ENCODE data around the gene TAF5L.
"Not testable (repeated sequence)": the region's sequence is repeated elsewhere in the genome, so short reads cannot be mapped to it uniquely, and the experiment has no call there.

TAF5L gene

DNA sequence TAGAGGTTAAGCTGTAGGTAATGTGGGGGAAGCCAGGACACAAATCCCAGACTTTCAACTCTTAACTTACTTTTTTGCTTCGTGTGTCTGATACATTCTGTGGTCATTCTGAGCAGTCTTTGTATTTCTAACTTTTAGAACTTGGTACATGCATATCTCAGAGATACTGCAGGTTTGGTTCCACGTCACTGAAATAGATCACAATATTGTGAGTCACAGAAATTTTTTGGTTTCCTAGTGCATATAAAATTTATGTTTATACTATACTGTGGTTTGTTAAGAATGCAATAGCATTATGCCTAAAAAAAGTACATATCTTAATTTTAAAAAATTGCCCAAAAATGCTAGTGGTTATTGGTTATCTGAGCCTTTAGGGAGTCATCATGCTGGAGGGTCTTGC is 3.3 kb upstream of the TAF5L start:
- TF ChIP-seq, protein P1, sequence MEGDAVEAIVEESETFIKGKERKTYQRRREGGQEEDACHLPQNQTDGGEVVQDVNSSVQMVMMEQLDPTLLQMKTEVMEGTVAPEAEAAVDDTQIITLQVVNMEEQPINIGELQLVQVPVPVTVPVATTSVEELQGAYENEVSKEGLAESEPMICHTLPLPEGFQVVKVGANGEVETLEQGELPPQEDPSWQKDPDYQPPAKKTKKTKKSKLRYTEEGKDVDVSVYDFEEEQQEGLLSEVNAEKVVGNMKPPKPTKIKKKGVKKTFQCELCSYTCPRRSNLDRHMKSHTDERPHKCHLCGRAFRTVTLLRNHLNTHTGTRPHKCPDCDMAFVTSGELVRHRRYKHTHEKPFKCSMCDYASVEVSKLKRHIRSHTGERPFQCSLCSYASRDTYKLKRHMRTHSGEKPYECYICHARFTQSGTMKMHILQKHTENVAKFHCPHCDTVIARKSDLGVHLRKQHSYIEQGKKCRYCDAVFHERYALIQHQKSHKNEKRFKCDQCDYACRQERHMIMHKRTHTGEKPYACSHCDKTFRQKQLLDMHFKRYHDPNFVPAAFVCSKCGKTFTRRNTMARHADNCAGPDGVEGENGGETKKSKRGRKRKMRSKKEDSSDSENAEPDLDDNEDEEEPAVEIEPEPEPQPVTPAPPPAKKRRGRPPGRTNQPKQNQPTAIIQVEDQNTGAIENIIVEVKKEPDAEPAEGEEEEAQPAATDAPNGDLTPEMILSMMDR (IDR thresholded peaks at IDR 0.05; ENCODE audit: extremely low read depth, missing control alignments): no peak
- DNase-seq (ENCODE audit: low spot score): no peak

DNA sequence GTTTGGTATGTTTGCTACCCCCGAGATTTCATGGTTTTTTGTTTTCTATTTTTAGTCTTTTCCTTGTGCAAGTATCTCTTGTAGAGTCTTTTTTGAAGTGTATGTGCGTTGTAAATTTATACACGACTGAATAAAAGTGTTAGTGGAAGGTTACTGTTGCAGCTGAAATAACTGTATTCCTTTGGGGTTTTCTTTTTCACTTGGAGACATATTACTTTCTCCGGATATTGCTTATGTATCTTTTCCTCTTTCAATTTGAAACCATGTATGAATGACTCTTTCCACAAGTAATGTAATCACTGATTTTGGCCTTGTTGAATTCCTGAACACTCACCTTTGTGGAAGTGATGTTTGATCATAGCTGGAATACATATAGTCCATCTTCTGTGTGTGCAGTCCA is 1.1 kb upstream of the TAF5L start:
- no peak for DNase-seq (ENCODE audit: low spot score)
- TF ChIP-seq, protein P1 (IDR thresholded peaks at IDR 0.05; ENCODE audit: extremely low read depth, missing control alignments): no peak

DNA sequence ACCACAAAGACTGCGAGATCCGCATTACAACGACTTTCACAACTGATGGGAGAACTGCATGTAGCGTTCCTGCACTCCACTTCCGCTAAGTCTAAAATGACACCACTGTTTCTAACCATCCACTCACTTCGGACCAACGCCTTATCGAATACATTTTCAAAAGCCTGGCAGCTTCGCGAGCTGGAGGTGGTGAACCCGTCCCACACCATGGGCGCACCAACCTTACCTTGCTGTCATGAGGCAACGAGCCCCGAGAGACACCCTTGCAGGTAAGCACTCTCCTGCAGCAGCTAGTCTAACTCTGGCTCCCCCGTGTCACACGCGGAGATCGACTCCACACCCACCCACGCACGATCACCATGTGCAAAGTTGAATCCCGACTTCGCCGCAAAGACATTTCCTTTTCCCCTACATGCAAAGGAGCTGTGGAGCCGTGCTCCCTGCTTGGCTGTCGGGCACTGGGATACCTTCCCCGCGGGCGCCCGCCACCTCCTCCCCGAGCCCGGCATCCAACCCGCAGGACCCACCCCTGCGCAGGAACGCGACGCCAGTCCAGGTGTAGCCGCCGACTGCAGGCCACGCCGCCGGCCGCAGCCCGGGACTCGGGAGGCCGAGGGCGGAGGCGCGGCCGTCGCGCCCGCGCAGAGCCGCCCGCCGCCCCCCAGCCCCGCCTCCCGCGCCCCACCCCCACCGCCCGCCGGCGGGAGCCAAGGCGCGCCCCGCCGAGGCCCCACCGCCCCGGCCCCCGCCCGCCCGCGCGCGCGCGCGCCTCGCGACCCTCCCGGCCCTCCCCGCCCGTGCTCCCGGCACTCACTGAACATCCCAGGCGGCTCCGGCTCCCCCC is 629 bp downstream of the TAF5L start:
- peak; percentile 92 for DNase-seq (ENCODE audit: low spot score)
- TF ChIP-seq, protein P1 (IDR thresholded peaks at IDR 0.05; ENCODE audit: extremely low read depth, missing control alignments): no peak

DNA sequence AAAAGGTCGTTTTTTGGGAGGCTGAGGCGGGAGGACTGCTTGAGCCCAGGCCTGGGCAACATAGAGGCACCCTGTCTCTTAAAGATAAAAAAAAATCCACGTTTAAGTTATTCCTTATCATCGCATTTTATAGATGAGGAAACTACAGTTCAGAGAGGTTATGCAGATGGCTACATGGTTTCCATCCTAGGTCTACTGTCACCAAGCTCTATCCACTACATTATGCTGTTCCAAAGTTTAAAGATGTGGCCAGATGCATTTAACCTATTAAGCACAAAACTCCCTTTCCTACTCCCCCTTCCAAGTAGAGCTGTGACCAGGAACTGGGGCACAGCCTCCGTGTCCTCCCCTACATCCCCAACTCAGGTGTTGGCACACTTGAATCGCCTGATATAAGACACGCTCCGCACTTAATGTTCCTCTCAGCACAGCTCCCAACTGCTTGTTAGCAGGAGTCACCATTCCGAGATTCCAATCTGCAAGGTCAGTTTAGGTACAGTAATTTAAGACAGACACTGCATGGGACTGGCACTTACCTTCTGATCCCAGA is 1.3 kb downstream of the TAF5L start:
- no peak for DNase-seq (ENCODE audit: low spot score)
- TF ChIP-seq, protein P1 (IDR thresholded peaks at IDR 0.05; ENCODE audit: extremely low read depth, missing control alignments): no peak

DNA sequence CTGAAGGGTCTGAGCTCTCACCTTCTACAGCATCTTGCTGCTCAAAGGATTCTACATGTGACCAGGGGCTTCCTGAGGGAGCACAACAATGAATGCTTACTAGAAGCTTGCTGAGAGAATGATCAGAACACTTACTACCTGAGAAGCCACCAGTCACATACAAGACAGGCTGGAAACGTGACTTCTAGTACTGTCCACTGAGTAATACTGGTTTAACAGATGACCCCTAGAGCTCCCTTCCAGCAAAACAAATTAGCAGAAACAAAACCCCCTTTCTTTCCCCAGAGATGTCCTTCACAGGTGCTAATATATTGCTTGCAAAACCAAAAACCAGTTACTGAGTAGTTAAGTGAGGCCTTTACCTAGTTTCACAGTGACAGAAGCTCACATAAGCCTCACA is 2.1 kb downstream of the TAF5L start:
- peak; percentile 24 for DNase-seq (ENCODE audit: low spot score)
- TF ChIP-seq, protein P1 (IDR thresholded peaks at IDR 0.05; ENCODE audit: extremely low read depth, missing control alignments): no peak

DNA sequence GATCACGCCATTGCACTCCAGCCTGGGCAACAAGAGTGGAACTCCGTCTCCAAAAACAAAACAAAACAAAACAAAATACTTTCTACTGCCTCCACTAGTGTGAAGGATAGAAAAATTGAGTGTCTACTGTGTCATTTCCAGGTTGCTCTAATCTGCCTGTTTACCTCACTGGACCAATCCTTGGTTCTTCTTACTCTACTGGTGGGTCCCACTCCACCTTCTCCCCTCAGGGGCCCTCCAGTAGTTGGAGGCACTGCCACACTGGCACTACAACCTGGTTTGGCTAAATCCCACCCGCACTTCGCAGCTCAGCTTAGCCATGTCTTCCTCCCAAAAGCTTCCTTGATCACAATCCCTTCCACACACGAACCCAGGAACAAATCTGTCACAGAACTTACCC is 2.7 kb downstream of the TAF5L start:
- TF ChIP-seq, protein P1 (IDR thresholded peaks at IDR 0.05; ENCODE audit: extremely low read depth, missing control alignments): no peak
- DNase-seq (ENCODE audit: low spot score): no peak

DNA sequence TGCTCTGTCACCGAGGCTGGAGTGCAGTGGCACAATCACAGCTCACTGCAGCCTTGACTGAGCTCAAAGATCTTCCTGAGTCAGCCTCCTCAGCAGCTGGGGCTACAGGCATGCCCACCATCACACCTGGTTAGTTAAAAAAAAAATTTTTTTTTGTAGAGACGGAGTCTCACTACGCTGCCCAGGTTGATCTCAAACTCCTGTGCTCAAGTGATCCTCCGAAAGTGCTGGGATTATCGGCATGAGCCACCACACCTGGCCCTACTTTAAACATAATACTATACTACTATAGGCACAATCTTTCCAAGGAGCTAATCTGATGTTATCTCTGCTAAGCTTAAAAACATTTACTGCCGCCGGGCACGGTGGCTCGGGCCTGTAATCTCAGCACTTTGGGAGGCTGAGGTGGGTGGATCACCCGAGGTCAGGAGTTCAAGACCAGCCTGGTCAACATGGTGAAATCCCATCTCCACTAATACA is 3.2 kb downstream of the TAF5L start:
- DNase-seq (ENCODE audit: low spot score): not testable (repeated sequence)
